HUDEP-2 (cell line): ENCODE results near the gene SLC17A7.
A peak's percentile ranks its signal among the peaks of the same experiment; 100 is the strongest.
"Not testable (repeated sequence)": the region's sequence is repeated elsewhere in the genome, so short reads cannot be mapped to it uniquely, and the experiment has no call there.

Experiments
- DNase-seq, 76 experiments: peaks; one replicate each; lab custom pipeline; 2025; ENCODE audit not compliant: unreplicated experiment in 76 of 76; lab: John Stamatoyannopoulos, UW

The SLC17A7 gene

GRCh38 chr19:49445997-49446396 lies 4.7 kb upstream of the SLC17A7 start:
- no peak for DNase-seq

- DNase-seq, result not testable (repeated sequence)
Measured at GRCh38 chr19:49444100-49444700, 2.9 kb upstream of the SLC17A7 start.

GRCh38 chr19:49443366-49444099 lies 2.2 kb upstream of the SLC17A7 start:
- peak in 74 of 76 experiments; percentile 67 to 100 (median 93) for DNase-seq

- peak in 63 of 76 experiments; percentile 15 to 92 (median 75) for DNase-seq
Measured at GRCh38 chr19:49442771-49443365, 1.5 kb upstream of the SLC17A7 start.

- peak in 16 of 76 experiments; percentile 10 to 60 (median 34) for DNase-seq
Measured at GRCh38 chr19:49442354-49442753, 1.0 kb upstream of the SLC17A7 start.

GRCh38 chr19:49441960-49442350 lies 628 bp upstream of the SLC17A7 start:
- no peak for DNase-seq

- DNase-seq, result no peak
Measured at GRCh38 chr19:49440439-49441209, 703 bp downstream of the SLC17A7 start.

- DNase-seq, result no peak
Measured at GRCh38 chr19:49439836-49440235, 1.5 kb downstream of the SLC17A7 start.

GRCh38 chr19:49438261-49438660 lies 3.1 kb downstream of the SLC17A7 start:
- DNase-seq, result no peak

- no peak for DNase-seq
Measured at GRCh38 chr19:49437231-49437630, 4.1 kb downstream of the SLC17A7 start.

- peak in 43 of 76 experiments; percentile 13 to 64 (median 45) for DNase-seq
Measured at GRCh38 chr19:49436381-49437017, 4.8 kb downstream of the SLC17A7 start.

GRCh38 chr19:49435670-49436069 lies 5.7 kb downstream of the SLC17A7 start:
- no peak for DNase-seq

GRCh38 chr19:49434907-49435583 lies 6.3 kb downstream of the SLC17A7 start:
- DNase-seq, result peak in 2 of 76 experiments; percentile 12 to 14

- DNase-seq, result no peak
Measured at GRCh38 chr19:49433240-49433901, 8.0 kb downstream of the SLC17A7 start.

- no peak for DNase-seq
Measured at GRCh38 chr19:49432141-49433073, 8.9 kb downstream of the SLC17A7 start.

GRCh38 chr19:49431330-49431749 lies 10.0 kb downstream of the SLC17A7 start:
- DNase-seq, result peak in 15 of 76 experiments; percentile 8 to 49 (median 20)

GRCh38 chr19:49430678-49431329 lies 10.5 kb downstream of the SLC17A7 start:
- peak in 15 of 76 experiments; percentile 11 to 60 (median 28) for DNase-seq

GRCh38 chr19:49430172-49430677 lies 11.1 kb downstream of the SLC17A7 start:
- DNase-seq, result no peak
